ENCODE measurements around the gene DIP2B.
"Not testable (repeated sequence)": the region's sequence is repeated elsewhere in the genome, so short reads cannot be mapped to it uniquely, and the experiment has no call there.

The DIP2B gene, protein sequence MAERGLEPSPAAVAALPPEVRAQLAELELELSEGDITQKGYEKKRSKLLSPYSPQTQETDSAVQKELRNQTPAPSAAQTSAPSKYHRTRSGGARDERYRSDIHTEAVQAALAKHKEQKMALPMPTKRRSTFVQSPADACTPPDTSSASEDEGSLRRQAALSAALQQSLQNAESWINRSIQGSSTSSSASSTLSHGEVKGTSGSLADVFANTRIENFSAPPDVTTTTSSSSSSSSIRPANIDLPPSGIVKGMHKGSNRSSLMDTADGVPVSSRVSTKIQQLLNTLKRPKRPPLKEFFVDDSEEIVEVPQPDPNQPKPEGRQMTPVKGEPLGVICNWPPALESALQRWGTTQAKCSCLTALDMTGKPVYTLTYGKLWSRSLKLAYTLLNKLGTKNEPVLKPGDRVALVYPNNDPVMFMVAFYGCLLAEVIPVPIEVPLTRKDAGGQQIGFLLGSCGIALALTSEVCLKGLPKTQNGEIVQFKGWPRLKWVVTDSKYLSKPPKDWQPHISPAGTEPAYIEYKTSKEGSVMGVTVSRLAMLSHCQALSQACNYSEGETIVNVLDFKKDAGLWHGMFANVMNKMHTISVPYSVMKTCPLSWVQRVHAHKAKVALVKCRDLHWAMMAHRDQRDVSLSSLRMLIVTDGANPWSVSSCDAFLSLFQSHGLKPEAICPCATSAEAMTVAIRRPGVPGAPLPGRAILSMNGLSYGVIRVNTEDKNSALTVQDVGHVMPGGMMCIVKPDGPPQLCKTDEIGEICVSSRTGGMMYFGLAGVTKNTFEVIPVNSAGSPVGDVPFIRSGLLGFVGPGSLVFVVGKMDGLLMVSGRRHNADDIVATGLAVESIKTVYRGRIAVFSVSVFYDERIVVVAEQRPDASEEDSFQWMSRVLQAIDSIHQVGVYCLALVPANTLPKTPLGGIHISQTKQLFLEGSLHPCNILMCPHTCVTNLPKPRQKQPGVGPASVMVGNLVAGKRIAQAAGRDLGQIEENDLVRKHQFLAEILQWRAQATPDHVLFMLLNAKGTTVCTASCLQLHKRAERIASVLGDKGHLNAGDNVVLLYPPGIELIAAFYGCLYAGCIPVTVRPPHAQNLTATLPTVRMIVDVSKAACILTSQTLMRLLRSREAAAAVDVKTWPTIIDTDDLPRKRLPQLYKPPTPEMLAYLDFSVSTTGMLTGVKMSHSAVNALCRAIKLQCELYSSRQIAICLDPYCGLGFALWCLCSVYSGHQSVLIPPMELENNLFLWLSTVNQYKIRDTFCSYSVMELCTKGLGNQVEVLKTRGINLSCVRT (N-terminal part only)

GRCh38 chr12:50504798-50505674, at the start of gene DIP2B:
DIP2B (plus strand) TSS chr12:50504985; CDS start chr12:50505141, 156 bp downstream.
- Histone ChIP-seq H3K4me3 (ENCODE audit: low read length in 2 of 2) (peak within 1 kb of the TSS; percentile 82 to 85), H3K27ac (ENCODE audit: low read depth in 2 of 2, low read length in 2 of 2) (peak within 1 kb of the TSS; percentile 91 to 92), H3K9ac (ENCODE audit: low read depth in 1 of 2, low read length in 2 of 2) (peak within 1 kb of the TSS; percentile 90 to 97), H3K27me3 (ENCODE audit: control insufficient read depth in 2 of 2, insufficient read depth in 2 of 2, low read length in 2 of 2) (no peaks in the 10 kb centered on the region), H3K36me3 (ENCODE audit: control insufficient read depth in 2 of 2, insufficient read depth in 2 of 2, low read length in 2 of 2) (no peaks in the 10 kb centered on the region), H3K9me3 (ENCODE audit: control insufficient read depth in 2 of 2, low read length in 2 of 2) (no peaks in the 10 kb centered on the region), H3K4me1 (ENCODE audit: control insufficient read depth in 2 of 2, insufficient read depth in 2 of 2, low read length in 2 of 2) (peaks cover 28 to 36% of the 10 kb centered on the region in 2 donors)

GRCh38 chr12:50458606-50459005, 46.2 kb upstream of the DIP2B start:
- peaks cover 23 to 40% of the 10 kb centered on the region in 2 donors for H3K36me3 ChIP-seq (ENCODE audit: control insufficient read depth in 2 of 2, insufficient read depth in 2 of 2, low read length in 2 of 2)
- no peaks in the 10 kb centered on the region for H3K4me1 ChIP-seq (ENCODE audit: control insufficient read depth in 2 of 2, insufficient read depth in 2 of 2, low read length in 2 of 2)
- no peak overlapping the region for H3K27ac ChIP-seq (ENCODE audit: low read depth in 2 of 2, low read length in 2 of 2)
- no peaks in the 10 kb centered on the region for H3K27me3 ChIP-seq (ENCODE audit: control insufficient read depth in 2 of 2, insufficient read depth in 2 of 2, low read length in 2 of 2)
- no peak overlapping the region for H3K4me3 ChIP-seq (ENCODE audit: low read length in 2 of 2)
- H3K9me3 ChIP-seq (ENCODE audit: control insufficient read depth in 2 of 2, low read length in 2 of 2) = no peaks in the 10 kb centered on the region
- no peak overlapping the region for H3K9ac ChIP-seq (ENCODE audit: low read depth in 1 of 2, low read length in 2 of 2)

- H3K9ac ChIP-seq (ENCODE audit: low read depth in 1 of 2, low read length in 2 of 2) = no peak overlapping the region
- peaks cover 18 to 37% of the 10 kb centered on the region in 2 donors for H3K36me3 ChIP-seq (ENCODE audit: control insufficient read depth in 2 of 2, insufficient read depth in 2 of 2, low read length in 2 of 2)
- no peaks in the 10 kb centered on the region for H3K9me3 ChIP-seq (ENCODE audit: control insufficient read depth in 2 of 2, low read length in 2 of 2)
- H3K4me1 ChIP-seq (ENCODE audit: control insufficient read depth in 2 of 2, insufficient read depth in 2 of 2, low read length in 2 of 2) = no peaks in the 10 kb centered on the region
- no peak overlapping the region for H3K4me3 ChIP-seq (ENCODE audit: low read length in 2 of 2)
- no peaks in the 10 kb centered on the region for H3K27me3 ChIP-seq (ENCODE audit: control insufficient read depth in 2 of 2, insufficient read depth in 2 of 2, low read length in 2 of 2)
- no peak overlapping the region for H3K27ac ChIP-seq (ENCODE audit: low read depth in 2 of 2, low read length in 2 of 2)
Observed at GRCh38 chr12:50467439-50467838, 37.3 kb upstream of the DIP2B start.

DNA sequence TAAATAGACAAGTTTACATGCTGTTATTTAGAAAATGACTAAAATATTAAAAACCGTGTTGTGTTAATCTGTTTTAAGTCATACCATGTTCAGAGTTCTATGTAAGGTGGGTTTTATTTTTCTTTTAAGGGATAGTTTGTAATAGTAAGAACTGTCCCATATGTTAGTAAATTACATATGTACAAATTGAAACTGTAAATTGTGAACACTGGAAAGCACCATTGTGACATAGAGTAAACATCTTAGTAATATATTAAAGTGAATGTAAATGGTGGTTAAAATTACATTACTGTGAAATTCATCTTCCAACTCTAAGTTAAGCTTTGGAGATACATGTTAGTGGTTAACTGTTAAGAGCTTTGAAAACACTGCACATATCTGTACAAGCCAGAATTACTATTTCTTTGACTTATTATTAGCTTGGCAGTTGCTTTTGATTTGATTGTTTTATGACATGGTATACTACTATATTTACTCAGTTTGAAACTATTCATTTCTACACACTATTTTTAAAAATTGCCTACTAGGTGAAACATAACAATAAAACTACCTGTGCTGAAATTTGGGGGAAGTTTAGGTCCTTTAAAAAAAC, 27.4 kb upstream of the DIP2B start:
- H3K9ac ChIP-seq (ENCODE audit: low read depth in 1 of 2, low read length in 2 of 2) = no peak overlapping the region
- H3K4me3 ChIP-seq (ENCODE audit: low read length in 2 of 2) = no peak overlapping the region
- no peak overlapping the region for H3K27ac ChIP-seq (ENCODE audit: low read depth in 2 of 2, low read length in 2 of 2)
- peaks cover 25 to 31% of the 10 kb centered on the region in 2 donors for H3K36me3 ChIP-seq (ENCODE audit: control insufficient read depth in 2 of 2, insufficient read depth in 2 of 2, low read length in 2 of 2)
- no peaks in the 10 kb centered on the region for H3K9me3 ChIP-seq (ENCODE audit: control insufficient read depth in 2 of 2, low read length in 2 of 2)
- no peaks in the 10 kb centered on the region for H3K27me3 ChIP-seq (ENCODE audit: control insufficient read depth in 2 of 2, insufficient read depth in 2 of 2, low read length in 2 of 2)
- H3K4me1 ChIP-seq (ENCODE audit: control insufficient read depth in 2 of 2, insufficient read depth in 2 of 2, low read length in 2 of 2) = no peaks in the 10 kb centered on the region

DNA sequence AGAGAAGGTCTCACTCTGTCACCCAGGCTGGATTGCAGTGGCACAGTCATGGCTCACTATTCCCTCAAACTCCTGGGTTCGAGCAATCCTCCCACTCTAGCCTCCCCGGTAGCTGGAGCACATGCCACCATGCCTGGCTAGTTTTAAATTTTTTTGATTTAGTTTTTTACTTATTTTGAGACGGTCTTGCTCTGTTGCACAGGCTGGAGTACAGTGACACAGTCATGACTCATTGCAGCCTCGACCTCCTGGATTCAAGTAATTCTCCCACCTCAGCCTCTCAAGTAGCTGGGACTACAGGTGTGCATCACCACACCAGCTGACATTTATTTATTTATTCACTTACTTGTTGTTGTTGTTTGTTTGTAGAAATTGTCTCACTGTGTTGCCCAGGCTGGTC, 22.2 kb upstream of the DIP2B start:
- H3K4me3 ChIP-seq (ENCODE audit: low read length in 2 of 2) = no peak overlapping the region
- no peaks in the 10 kb centered on the region for H3K4me1 ChIP-seq (ENCODE audit: control insufficient read depth in 2 of 2, insufficient read depth in 2 of 2, low read length in 2 of 2)
- H3K27ac ChIP-seq (ENCODE audit: low read depth in 2 of 2, low read length in 2 of 2) = no peak overlapping the region
- no peaks in the 10 kb centered on the region for H3K36me3 ChIP-seq (ENCODE audit: control insufficient read depth in 2 of 2, insufficient read depth in 2 of 2, low read length in 2 of 2)
- H3K9me3 ChIP-seq (ENCODE audit: control insufficient read depth in 2 of 2, low read length in 2 of 2) = no peaks in the 10 kb centered on the region
- H3K27me3 ChIP-seq (ENCODE audit: control insufficient read depth in 2 of 2, insufficient read depth in 2 of 2, low read length in 2 of 2) = no peaks in the 10 kb centered on the region
- no peak overlapping the region for H3K9ac ChIP-seq (ENCODE audit: low read depth in 1 of 2, low read length in 2 of 2)

DNA sequence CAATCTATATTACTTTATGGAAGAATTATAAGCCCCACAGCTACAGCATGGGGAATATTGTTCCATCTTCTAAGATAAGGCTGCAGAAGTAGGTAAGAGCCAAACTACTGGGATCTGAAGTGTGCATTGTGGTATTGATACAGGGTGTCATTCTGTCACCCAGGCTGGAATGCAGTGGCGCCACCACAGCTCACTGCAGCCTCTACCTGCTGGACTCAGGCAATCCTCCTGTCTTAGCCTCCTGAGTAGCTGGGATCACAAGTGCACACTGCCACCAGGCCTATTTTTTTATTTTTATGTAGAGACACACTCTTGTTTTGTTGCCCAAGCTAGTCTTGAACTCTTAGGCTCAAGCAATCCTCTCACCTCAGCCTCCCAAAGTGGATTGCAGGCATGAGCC, 21.3 kb upstream of the DIP2B start:
- H3K9me3 ChIP-seq (ENCODE audit: control insufficient read depth in 2 of 2, low read length in 2 of 2) = no peaks in the 10 kb centered on the region
- H3K9ac ChIP-seq (ENCODE audit: low read depth in 1 of 2, low read length in 2 of 2) = no peak overlapping the region
- no peaks in the 10 kb centered on the region for H3K36me3 ChIP-seq (ENCODE audit: control insufficient read depth in 2 of 2, insufficient read depth in 2 of 2, low read length in 2 of 2)

DNA sequence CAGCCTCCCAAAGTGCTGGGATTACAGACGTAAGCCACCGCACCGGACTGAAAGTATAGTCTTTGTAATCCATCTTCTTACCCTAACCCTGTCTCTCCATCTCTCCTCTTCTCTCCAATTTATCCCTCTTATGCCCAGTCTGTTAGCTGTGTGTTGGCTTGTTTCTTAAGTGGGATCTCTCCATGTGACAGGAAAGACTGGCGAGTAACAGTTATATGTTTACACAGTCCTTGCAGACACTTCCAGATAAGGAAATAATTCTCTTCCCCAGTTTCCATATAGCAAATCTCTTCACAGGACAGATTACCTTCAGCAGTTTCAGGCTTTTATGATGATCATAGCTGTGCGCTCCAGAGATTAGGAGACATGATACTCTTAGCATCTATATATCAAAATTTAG, 16.0 kb upstream of the DIP2B start:
- Histone ChIP-seq H3K4me3 (ENCODE audit: low read length in 2 of 2) (no peak overlapping the region), H3K27ac (ENCODE audit: low read depth in 2 of 2, low read length in 2 of 2) (no peak overlapping the region), H3K4me1 (ENCODE audit: control insufficient read depth in 2 of 2, insufficient read depth in 2 of 2, low read length in 2 of 2) (no peaks in the 10 kb centered on the region), H3K9me3 (ENCODE audit: control insufficient read depth in 2 of 2, low read length in 2 of 2) (no peaks in the 10 kb centered on the region), H3K36me3 (ENCODE audit: control insufficient read depth in 2 of 2, insufficient read depth in 2 of 2, low read length in 2 of 2) (no peaks in the 10 kb centered on the region), H3K9ac (ENCODE audit: low read depth in 1 of 2, low read length in 2 of 2) (no peak overlapping the region), H3K27me3 (ENCODE audit: control insufficient read depth in 2 of 2, insufficient read depth in 2 of 2, low read length in 2 of 2) (no peaks in the 10 kb centered on the region)

More for the DNA sequence above, 21.3 kb upstream of the DIP2B start:
- no peak overlapping the region for H3K27ac ChIP-seq (ENCODE audit: low read depth in 2 of 2, low read length in 2 of 2)
- H3K27me3 ChIP-seq (ENCODE audit: control insufficient read depth in 2 of 2, insufficient read depth in 2 of 2, low read length in 2 of 2) = no peaks in the 10 kb centered on the region
- no peaks in the 10 kb centered on the region for H3K4me1 ChIP-seq (ENCODE audit: control insufficient read depth in 2 of 2, insufficient read depth in 2 of 2, low read length in 2 of 2)
- no peak overlapping the region for H3K4me3 ChIP-seq (ENCODE audit: low read length in 2 of 2)

- not testable (repeated sequence) for H3K9me3 ChIP-seq (ENCODE audit: control insufficient read depth in 2 of 2, low read length in 2 of 2); H3K4me1 ChIP-seq (ENCODE audit: control insufficient read depth in 2 of 2, insufficient read depth in 2 of 2, low read length in 2 of 2); H3K4me3 ChIP-seq (ENCODE audit: low read length in 2 of 2); H3K36me3 ChIP-seq (ENCODE audit: control insufficient read depth in 2 of 2, insufficient read depth in 2 of 2, low read length in 2 of 2); H3K27ac ChIP-seq (ENCODE audit: low read depth in 2 of 2, low read length in 2 of 2); H3K9ac ChIP-seq (ENCODE audit: low read depth in 1 of 2, low read length in 2 of 2); H3K27me3 ChIP-seq (ENCODE audit: control insufficient read depth in 2 of 2, insufficient read depth in 2 of 2, low read length in 2 of 2)
Observed at GRCh38 chr12:50498119-50498518, 6.7 kb upstream of the DIP2B start.

Measured in mucosa of rectum (tissue), 2 donors.